GM19455 (cell line): ENCODE measurements around the gene CADM2.
"Not testable (repeated sequence)": the region's sequence is repeated elsewhere in the genome, so short reads cannot be mapped to it uniquely, and the experiment has no call there.

ENCODE experiments used
- ATAC-seq: cut with Tn5 transposase; IDR thresholded peaks from one replicate; pipeline ENCODE4 v1.9.1; 2021; ENCODE audit not compliant: unreplicated experiment

Gene CADM2

GRCh38 chr3:84958495-84959469 lies at the start of gene CADM2:
Gene CADM2, plus strand, starts transcription at chr3:84958989.
- ATAC-seq, result peak; percentile 89

- not testable (repeated sequence) for ATAC-seq
These were observed 40.2 kb upstream of the CADM2 start for GRCh38 chr3:84918592-84918991.

- ATAC-seq, result no peak
These were observed 36.1 kb upstream of the CADM2 start for GRCh38 chr3:84922682-84923081.

- no peak for ATAC-seq
These were observed 33.2 kb upstream of the CADM2 start for GRCh38 chr3:84925571-84925970.

DNA sequence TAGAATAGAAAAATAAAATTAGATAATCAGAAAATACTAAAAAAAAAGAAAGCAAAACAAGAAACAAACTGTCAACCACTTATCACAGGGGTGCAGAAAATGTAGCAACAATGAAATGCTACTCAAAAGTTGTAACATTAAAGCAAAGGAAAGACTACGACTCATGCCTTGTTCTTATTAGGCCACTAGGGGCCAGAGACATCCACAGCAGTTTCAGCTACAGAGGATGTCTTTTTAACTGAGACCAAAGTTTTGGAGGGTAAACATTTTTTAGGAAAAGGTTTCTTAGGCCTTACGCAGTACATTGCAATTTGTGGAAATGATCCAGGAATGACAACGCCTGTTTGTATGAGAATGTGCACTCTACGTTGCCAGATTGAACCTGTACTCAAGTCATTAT lies 15.4 kb upstream of the CADM2 start:
- ATAC-seq, result no peak

DNA sequence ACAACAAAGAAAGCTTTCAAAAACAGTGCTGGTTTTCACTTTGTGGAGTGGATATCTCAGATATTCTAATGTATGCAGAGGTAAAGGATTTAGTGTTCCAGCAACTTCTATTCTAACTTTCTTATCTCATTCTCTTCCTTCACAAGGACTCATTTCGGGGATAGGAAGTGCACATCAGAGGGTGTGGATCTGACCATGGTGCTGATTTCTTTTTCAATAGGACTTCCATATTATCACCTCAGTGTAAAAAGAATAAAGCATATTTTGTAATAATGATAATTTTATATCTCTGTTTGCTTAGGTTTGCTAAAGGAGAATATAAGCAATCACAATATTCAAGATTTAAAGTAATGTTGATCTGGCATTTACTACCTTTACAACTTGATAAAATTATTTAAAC lies 12.5 kb upstream of the CADM2 start:
- no peak for ATAC-seq

- ATAC-seq, result no peak
These were observed 882 bp downstream of the CADM2 start for GRCh38 chr3:84959470-84960271.

DNA sequence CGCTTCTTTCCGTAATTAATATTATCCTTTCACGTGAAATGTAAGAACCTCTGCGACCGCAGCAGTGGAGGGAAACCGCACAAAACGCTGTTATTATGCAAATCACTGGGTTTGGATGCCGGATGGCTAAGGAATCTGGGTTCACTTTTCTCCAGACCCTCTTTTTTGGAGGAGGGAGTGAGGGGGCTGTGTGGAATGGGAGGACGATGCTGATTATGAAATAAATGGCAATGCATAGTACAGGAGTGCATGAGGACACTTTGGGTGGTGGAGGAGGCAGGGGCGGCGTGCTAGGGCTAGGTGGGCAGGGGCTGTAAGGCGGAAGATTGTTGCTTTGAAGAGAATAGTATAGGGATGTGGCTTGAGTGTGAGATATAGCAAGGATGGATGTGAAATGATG lies 1.8 kb downstream of the CADM2 start:
- no peak for ATAC-seq

DNA sequence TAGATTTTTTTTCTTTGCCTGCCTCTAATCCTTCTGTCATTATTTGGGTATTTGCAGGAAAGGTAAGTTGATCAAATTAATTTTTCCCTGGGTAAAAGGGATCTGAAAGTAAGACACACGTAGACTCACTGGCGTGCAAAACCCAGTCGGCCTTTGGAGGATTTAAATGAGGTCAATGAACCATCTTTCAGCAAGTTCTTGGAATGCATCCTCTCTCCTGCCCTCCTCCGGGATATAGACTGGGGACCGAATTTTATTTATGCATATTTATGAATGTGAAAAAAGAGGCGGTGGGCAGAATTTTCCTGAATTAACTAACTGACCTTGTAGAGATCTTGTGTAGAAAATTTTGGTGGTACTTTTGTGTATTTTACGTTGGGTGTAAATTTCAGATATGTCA lies 2.2 kb downstream of the CADM2 start:
- ATAC-seq, result no peak

GRCh38 chr3:84961521-84962255 lies 2.9 kb downstream of the CADM2 start:
- no peak for ATAC-seq

GRCh38 chr3:84962415-84962814 lies 3.6 kb downstream of the CADM2 start:
- no peak for ATAC-seq

DNA sequence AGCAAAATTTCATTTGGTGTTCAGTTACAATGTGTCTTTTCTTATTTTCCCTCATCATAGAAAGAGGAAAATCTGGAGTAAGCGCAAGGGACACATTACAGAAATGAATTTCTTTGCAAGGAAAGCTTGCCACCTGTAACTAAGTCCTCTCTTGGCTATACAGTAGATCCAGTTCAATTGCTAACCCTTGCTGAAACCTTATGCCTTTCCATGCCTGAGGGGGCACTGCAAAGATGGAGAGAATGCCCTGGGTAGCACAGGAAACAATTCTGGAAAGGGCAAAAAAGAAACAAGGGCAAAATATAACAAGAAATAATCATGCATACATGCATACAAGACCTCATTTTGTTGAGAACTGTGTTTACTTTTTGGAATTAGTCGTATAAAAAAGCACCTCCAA lies 4.3 kb downstream of the CADM2 start:
- no peak for ATAC-seq

- ATAC-seq, result no peak
These were observed 6.4 kb downstream of the CADM2 start for GRCh38 chr3:84965141-84965540.

GRCh38 chr3:84967767-84968581 lies 9.2 kb downstream of the CADM2 start:
- no peak for ATAC-seq

GRCh38 chr3:84968701-84969235 lies 10.0 kb downstream of the CADM2 start:
- no peak for ATAC-seq

DNA sequence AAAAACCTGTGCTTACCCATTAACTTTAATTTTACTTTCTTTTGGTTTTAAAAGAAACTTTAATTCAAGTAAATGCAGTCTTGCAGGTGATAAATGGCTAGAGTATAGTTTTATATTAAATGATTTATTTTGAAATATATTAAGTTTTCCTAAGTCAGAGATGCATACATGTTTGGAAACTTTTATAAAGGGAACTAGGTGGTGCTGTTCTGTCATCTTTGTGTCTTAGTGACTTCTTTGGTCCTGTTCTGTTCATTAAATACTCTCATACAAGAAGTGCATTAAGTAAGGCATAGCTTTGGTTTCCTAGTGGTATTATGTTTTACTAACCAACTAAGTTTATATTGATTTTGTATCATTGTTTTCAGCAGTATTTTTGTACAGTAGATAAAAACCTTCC lies 15.6 kb downstream of the CADM2 start:
- ATAC-seq, result no peak

- no peak for ATAC-seq
These were observed 18.2 kb downstream of the CADM2 start for GRCh38 chr3:84977021-84977420.

- no peak for ATAC-seq
These were observed 20.1 kb downstream of the CADM2 start for GRCh38 chr3:84978843-84979242.

- no peak for ATAC-seq
These were observed 21.2 kb downstream of the CADM2 start for GRCh38 chr3:84980011-84980410.

DNA sequence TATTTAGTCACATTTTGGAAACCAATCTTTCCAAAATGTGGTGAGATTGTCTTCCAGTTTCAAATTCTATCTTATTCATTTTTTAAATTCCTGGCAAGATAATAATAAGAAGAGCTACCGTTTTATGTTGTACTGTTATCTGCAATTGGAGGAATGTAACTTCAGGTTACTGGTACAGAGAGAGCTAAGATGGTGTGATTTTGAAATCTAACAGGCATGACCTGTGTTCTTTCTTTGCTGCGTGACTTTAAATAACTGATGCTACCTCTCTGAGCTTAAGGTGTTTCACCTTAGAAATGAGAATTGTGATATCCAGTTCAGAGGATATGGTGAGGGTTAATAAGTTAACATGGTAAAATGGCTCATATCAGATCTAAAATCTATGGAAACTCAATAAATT lies 21.7 kb downstream of the CADM2 start:
- no peak for ATAC-seq
